HG02610 (cell line): ENCODE results near the gene PAX6.
A peak's percentile ranks its signal among the peaks of the same experiment; 100 is the strongest.

ENCODE experiments used
- ATAC-seq: cut with Tn5 transposase; IDR thresholded peaks from one replicate; pipeline ENCODE4 v1.9.1; 2021; ENCODE audit warnings: mild to moderate bottlenecking, moderate library complexity; ENCODE audit not compliant: unreplicated experiment

Gene PAX6

DNA sequence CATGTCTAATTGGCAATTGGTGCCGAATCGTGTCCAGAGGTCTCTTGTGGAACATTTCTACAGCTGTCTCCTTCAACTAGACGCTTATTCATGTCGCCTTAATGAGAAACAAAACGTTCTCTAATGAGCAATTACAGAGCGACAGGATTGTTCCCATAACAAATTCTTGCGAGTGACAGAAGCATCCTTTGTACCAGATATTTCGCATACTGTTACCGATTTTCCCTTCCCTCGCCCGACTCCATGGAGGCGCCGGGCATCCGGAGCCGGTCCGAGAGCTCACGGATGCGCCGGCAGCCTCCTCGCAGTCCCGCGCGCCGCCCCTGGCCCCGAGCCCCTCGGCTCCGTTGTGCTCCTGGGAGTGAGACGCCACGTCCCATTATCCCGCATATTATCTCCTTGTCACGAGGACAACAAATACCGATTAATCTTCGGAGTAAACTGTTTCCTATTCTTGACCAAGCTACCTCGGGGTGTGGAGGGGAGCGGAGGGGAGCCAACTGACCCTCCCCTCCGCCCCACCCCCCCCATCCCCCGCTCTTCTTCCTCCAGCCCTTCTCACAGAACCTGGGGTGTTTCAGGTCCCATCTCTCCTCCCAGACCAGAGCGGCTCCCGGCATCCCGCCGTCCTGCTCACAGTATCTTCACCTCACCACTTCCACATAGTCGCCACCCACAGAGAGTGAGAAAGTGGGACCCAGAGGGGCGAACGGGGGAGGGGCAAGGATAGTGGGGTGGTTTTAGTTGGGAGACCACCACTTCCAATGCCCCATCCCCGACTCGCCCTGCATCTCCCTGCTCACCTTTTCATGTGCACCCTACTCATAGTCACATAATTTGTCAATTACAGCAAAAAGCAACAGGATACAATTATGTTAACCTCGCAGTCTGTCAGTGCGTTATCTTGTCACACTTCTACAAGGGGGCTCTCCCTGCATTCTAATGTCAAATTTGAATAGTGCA lies 11.4 kb downstream of the PAX6 start:
- ATAC-seq = no peak

DNA sequence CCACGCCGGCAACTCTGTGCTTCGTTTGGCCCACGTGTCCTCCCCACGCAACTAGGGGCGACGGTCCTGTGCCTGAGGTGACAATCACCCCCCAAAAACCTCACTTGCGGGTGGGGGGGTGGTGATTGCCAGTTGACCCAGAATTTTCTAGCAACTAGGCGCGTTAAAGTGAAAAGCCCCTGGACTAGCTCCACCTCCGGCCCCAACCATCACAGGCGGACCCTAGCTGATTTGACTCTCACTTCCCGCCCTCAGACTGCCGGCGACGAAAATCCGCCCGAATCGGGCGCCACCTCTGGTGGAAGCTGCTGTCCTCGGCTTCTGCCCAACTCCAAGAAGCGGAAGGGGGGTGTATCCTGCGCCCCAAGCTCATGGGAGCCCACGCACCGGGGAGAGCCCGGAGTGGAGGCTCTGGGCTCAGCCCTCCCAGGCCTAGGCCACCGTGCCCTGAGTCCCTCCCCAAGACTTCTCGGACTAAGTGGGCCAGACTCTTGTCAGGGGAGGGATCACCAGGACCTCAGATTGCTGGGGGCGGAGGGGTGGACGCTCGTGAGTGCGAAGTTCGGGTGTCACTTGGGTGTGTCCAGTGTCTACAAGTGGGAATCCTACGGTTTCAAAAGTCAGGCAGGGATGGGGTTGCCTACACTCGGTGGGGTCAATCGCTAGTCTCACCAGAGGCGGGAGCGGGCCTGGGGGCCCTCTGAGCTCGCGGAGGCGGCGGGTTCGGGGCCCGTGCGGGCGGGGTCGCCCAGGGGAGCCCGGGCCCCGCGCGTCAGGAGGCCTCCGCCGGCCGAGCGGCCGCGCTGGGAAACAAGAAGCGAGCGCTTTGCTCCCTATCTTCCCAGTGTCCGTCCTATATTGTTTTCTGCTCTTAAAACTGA lies 12.3 kb downstream of the PAX6 start:
- ATAC-seq = peak; percentile 49

GRCh38 chr11:31798057-31798553 lies 13.0 kb downstream of the PAX6 start:
- ATAC-seq = no peak

GRCh38 chr11:31797190-31798056 lies 13.7 kb downstream of the PAX6 start:
- ATAC-seq = no peak

DNA sequence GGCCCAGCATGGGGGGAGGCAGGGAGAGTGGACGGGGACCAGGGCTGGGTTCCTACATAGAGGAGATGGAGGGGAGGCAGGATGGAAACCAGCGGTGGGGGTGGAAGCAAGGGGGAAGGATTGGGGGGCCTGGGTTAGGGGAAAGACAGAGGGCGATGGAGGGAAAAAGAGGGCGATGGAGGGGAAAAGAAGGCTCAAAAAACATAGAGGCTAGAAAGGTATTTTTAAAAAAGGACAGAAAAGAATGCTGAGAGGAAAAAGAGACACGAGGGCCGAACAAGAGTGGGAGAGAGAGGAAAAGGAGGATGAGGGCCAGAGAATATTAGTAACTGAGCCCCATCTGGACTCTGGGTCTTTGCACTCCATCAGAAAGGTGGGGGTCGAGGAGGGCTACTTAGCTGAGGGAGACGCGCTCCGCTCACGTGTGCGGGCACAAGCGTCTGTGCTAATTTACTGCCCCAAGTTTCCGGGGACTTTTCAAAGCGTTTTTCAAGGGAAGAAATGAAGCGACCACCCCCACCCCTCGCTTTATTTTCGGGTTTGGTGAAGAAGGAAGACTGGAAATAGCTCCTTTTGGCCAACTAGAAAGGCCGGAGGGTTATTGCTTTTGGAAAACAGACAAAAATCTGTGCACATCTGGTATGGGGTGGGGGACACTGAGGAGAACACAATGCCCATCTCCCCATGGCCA lies 14.5 kb downstream of the PAX6 start:
- ATAC-seq = no peak

- no peak for ATAC-seq
These were observed 15.2 kb downstream of the PAX6 start for GRCh38 chr11:31795706-31796498.

- no peak for ATAC-seq
These were observed 16.6 kb downstream of the PAX6 start for GRCh38 chr11:31794548-31794947.

- ATAC-seq = no peak
These were observed 17.9 kb downstream of the PAX6 start for GRCh38 chr11:31793264-31793663.

GRCh38 chr11:31792456-31792855 lies 18.7 kb downstream of the PAX6 start:
- ATAC-seq = no peak

DNA sequence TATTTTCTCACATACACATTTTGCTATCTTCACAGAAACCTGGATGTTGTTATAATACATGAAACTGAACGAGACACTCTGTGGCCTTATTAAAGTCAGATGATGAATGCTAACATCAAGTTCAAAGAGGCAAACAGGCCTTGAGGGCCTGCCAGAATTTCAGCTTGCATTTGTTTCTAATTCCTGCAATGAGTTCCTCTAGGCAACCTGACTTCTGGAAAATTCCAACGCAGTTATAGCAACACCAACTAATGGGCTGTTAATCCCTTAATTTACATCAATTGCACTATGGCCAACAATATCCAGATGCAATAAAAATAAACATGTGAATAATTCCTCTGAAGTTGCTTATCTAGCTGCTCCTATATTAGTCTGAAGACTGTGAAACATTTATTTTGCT lies 19.1 kb downstream of the PAX6 start:
- no peak for ATAC-seq

- no peak for ATAC-seq
These were observed 20.5 kb downstream of the PAX6 start for GRCh38 chr11:31790649-31791048.

GRCh38 chr11:31788085-31788484 lies 23.0 kb downstream of the PAX6 start:
- no peak for ATAC-seq

DNA sequence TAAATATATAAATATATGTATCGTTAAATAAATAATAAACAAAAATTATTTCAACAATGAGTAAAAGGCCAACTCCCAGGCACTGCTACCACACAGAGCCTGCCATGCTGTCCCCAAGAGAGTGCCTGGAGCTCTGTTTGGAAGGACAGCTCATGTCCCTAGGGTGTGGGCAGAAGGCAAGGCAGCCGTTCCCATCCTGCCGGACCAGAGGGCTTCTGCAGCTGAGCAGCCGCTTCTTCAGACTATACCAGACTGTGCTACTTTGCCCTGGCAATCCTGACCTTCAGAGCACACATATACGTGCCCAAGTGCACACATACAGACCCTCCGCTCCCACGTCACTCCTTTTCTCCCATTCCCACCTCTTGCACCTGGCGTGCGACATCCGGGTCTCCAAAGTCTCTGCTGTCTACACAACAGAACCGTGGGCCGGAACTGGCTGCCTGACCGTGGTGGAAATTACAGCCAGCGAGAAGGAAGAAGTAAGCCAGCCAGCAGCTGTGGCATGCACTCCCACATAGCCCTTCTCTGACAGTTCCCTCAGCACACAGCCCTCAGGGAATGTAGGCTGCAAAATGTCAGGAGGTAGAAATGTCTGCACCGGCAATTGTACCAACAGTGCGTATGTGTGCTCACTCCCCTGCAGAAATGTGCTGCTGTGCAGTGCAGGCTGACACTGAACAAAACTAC lies 24.0 kb downstream of the PAX6 start:
- no peak for ATAC-seq

DNA sequence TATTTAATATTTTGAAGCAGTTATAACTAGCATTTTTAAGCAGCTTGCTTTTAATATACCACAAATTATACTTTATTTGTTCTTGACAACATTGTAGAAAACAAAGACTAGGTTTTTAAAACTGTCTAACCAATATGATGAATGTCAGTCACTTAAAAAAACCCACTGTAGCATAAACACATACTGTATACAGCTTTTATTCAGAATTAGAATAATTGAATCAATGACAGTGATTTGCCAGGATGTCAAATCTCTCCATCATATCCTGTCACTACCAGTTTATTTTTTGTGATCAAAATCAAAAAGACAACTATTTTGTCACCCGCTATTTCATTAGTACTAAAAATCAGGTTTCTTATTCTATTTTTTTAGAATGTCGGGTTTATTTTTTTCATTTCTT lies 26.5 kb downstream of the PAX6 start:
- no peak for ATAC-seq

GRCh38 chr11:31783252-31783651 lies 27.9 kb downstream of the PAX6 start:
- ATAC-seq = no peak

- ATAC-seq = no peak
These were observed 28.9 kb downstream of the PAX6 start for GRCh38 chr11:31782257-31782656.

GRCh38 chr11:31780480-31780971 lies 30.6 kb downstream of the PAX6 start:
- ATAC-seq = no peak

DNA sequence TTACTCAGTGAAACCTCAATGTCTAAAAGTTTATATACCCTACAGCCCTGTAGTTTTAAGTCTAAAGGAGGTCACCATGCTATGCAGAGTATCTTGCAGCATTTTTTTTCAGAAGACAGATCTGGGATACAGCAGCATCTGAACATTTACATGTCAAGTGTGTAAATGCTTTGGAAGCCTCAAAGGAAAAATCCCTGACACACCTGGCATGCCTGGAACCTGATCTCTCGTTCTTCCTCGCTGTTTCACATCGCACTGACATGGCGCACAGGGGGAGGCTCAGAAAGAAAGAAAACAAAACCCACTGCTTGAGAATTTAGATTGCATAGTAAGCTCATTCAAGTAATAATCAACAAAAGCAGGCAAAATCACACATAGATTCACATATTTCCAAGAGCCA lies 31.0 kb downstream of the PAX6 start:
- no peak for ATAC-seq
